Lower leg skin (tissue), 4 donors: ENCODE data around the gene CNTNAP5. TPM values are rescaled to one million over a fixed set of nuclear protein-coding genes. Genes with fewer than 3 reads are reported as not detected.
"Not testable (repeated sequence)": the region's sequence is repeated elsewhere in the genome, so short reads cannot be mapped to it uniquely, and the experiment has no call there.

Source experiments
- DNase-seq, 2 donors: peaks; one replicate each; pipeline ENCODE4 v3.0.0-alpha.2; 2019; ENCODE audit warnings: low spot score in 2 of 2
- H3K4me3 ChIP-seq: fragments of 200-600 bp; sonication (generic); 2 replicates; pipeline ENCODE4 v1.5.1; 2017; ENCODE audit warnings: mild to moderate bottlenecking, low read depth; ENCODE audit not compliant: poor library complexity, severe bottlenecking
- POLR2A ChIP-seq, 2 donors: fragments of 450-650 bp; IDR thresholded peaks; one replicate each; pipeline ENCODE4 v1.6.1; 2016 to 2017; ENCODE audit warnings: antibody characterized with exemption in 2 of 2, mild to moderate bottlenecking in 1 of 2, moderate library complexity in 1 of 2
- WGBS, 2 donors: methylation state at CpG; one replicate each; pipeline ENCODE4 v1.1.5; 2018; 5-methylcytosine and 5-hydroxymethylcytosine counted together
- intact Hi-C: fragments of 100-400 bp; cut with DNase I; formaldehyde crosslinking; loops from one replicate; pipeline ENCODE4 v1.15.0; 2023; ENCODE audit warnings: low total_unique reads
- total RNA-seq, 4 donors: library from RNA; depleted of rRNA; stranded (reverse); fragments of >200 nt; gene quantifications; one replicate each; pipeline ENCODE4 v1.1.0, GENCODE V29; 2016
- TF ChIP-seq, protein P1 (sequence below), 3 donors: fragments of 450-650 bp; IDR thresholded peaks; one replicate each; pipeline ENCODE4 v1.5.1; 2016; ENCODE audit warnings: antibody characterized with exemption in 3 of 3, mild to moderate bottlenecking in 3 of 3, moderate library complexity in 2 of 3

The CNTNAP5 gene
- total RNA-seq, 4 donors from 2014 or later: not detected

- intact Hi-C loops: no loop called here
- WGBS, 2 donors: 73 to 79% methylated on average over 4 of the region's 4 CpGs
- DNase-seq: no peak
- H3K4me3 ChIP-seq: no peak overlapping the region
- TF ChIP-seq, protein P1, sequence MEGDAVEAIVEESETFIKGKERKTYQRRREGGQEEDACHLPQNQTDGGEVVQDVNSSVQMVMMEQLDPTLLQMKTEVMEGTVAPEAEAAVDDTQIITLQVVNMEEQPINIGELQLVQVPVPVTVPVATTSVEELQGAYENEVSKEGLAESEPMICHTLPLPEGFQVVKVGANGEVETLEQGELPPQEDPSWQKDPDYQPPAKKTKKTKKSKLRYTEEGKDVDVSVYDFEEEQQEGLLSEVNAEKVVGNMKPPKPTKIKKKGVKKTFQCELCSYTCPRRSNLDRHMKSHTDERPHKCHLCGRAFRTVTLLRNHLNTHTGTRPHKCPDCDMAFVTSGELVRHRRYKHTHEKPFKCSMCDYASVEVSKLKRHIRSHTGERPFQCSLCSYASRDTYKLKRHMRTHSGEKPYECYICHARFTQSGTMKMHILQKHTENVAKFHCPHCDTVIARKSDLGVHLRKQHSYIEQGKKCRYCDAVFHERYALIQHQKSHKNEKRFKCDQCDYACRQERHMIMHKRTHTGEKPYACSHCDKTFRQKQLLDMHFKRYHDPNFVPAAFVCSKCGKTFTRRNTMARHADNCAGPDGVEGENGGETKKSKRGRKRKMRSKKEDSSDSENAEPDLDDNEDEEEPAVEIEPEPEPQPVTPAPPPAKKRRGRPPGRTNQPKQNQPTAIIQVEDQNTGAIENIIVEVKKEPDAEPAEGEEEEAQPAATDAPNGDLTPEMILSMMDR (IDR thresholded peaks at IDR 0.05): no peak
- no peak for TF ChIP-seq POLR2A (IDR thresholded peaks at IDR 0.05)
These were observed 318.9 kb downstream of the CNTNAP5 start for GRCh38 chr2:124343827-124344498.

GRCh38 chr2:124347209-124347608 lies 322.1 kb downstream of the CNTNAP5 start:
- TF ChIP-seq, protein P1 (IDR thresholded peaks at IDR 0.05): no peak
- no peak for TF ChIP-seq POLR2A (IDR thresholded peaks at IDR 0.05)
- intact Hi-C loops: no loop called here
- 78 to 79% methylated on average over 7 of the region's 7 CpGs for WGBS, 2 donors
- no peak for DNase-seq
- H3K4me3 ChIP-seq: no peak overlapping the region

GRCh38 chr2:124353656-124354055 lies 328.6 kb downstream of the CNTNAP5 start:
- intact Hi-C loops: no loop called here
- no peak for DNase-seq
- H3K4me3 ChIP-seq: no peak overlapping the region
- TF ChIP-seq, protein P1 (IDR thresholded peaks at IDR 0.05): no peak

- 62 to 69% methylated on average over 3 of the region's 3 CpGs for WGBS, 2 donors
These were observed 329.4 kb downstream of the CNTNAP5 start for GRCh38 chr2:124354466-124354865.

GRCh38 chr2:124361966-124362365 lies 336.9 kb downstream of the CNTNAP5 start:
- WGBS, 2 donors: 91 to 97% methylated on average over 28 of the region's 28 CpGs
- intact Hi-C loops, H3K4me3 ChIP-seq, DNase-seq: not testable (repeated sequence)

More at GRCh38 chr2:124354466-124354865, 329.4 kb downstream of the CNTNAP5 start:
- DNase-seq: no peak
- H3K4me3 ChIP-seq: no peak overlapping the region
- no peak for TF ChIP-seq POLR2A (IDR thresholded peaks at IDR 0.05)
- TF ChIP-seq, protein P1 (IDR thresholded peaks at IDR 0.05): no peak
- intact Hi-C loops: no loop called here

DNA sequence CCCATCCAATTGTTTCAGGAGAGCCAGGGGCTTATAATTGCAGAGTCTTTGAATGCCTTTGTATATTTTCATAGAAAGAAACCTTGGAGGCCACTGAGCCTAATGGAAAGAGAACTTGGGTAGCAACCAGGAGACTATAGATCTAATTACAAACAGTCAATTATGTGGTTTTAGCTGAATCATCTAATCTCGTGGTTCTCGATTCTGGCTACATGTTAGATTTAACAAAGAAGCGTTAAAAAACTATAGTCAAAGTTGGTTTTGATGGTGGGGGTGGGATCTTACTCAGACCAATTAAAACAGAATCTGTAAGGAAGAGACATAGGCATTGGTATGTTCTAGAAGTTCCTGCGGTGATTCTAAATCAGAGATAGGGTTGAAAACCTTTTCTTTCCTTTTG lies 344.1 kb downstream of the CNTNAP5 start:
- intact Hi-C loops: no loop called here
- TF ChIP-seq, protein P1 (IDR thresholded peaks at IDR 0.05): no peak
- TF ChIP-seq POLR2A (IDR thresholded peaks at IDR 0.05): no peak
- no peak for DNase-seq
- H3K4me3 ChIP-seq: no peak overlapping the region
- 61 to 68% methylated on average over 4 of the region's 4 CpGs for WGBS, 2 donors
